Measurements from ENCODE around the gene ZSWIM6. TPM values are rescaled to one million over a fixed set of nuclear protein-coding genes. Genes with fewer than 3 reads are reported as not detected.

The ZSWIM6 gene
- total RNA-seq, 1 experiment from 2014 or later = 6.8 TPM

DNA sequence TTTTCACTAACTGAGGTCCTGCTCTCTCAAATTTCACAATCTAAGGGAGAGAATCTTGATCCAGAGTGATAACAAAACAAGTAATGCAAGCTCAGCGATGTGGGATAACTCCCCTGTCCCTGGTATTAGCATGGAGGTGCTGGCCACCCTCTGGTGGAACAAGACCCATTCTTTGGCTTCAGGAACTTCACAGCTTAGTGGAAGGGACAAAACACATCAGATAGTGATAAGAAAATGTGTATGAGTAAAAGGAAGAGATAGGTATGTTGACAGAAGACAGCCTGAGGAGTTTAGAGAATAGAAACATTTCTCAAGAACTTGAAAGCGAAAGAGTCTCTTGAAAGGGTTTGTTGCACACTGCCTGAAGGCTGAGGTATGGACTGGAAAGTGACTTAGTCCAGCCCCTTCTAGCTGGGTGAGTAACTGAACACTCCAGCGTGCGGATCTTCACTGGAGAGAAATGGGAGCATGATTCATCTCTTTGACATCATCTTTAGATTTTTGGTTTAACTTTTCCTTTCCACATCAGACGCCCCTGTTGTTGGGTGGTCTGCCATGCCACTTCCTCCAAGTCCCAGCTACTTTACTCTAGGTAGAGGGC lies 25.4 kb upstream of the ZSWIM6 start:
- peak; percentile 88 for DNase-seq (ENCODE audit: low read depth)

GRCh38 chr5:61307191-61307590 lies 24.9 kb upstream of the ZSWIM6 start:
- DNase-seq (ENCODE audit: low read depth) = no peak

GRCh38 chr5:61307611-61308010 lies 24.4 kb upstream of the ZSWIM6 start:
- DNase-seq (ENCODE audit: low read depth) = no peak

- DNase-seq (ENCODE audit: low read depth) = peak; percentile 16
Observed at GRCh38 chr5:61308712-61309111, 23.3 kb upstream of the ZSWIM6 start.

- no peak for DNase-seq (ENCODE audit: low read depth)
Observed at GRCh38 chr5:61309115-61309514, 22.9 kb upstream of the ZSWIM6 start.

GRCh38 chr5:61311056-61311610 lies 20.9 kb upstream of the ZSWIM6 start:
- DNase-seq (ENCODE audit: low read depth) = no peak

DNA sequence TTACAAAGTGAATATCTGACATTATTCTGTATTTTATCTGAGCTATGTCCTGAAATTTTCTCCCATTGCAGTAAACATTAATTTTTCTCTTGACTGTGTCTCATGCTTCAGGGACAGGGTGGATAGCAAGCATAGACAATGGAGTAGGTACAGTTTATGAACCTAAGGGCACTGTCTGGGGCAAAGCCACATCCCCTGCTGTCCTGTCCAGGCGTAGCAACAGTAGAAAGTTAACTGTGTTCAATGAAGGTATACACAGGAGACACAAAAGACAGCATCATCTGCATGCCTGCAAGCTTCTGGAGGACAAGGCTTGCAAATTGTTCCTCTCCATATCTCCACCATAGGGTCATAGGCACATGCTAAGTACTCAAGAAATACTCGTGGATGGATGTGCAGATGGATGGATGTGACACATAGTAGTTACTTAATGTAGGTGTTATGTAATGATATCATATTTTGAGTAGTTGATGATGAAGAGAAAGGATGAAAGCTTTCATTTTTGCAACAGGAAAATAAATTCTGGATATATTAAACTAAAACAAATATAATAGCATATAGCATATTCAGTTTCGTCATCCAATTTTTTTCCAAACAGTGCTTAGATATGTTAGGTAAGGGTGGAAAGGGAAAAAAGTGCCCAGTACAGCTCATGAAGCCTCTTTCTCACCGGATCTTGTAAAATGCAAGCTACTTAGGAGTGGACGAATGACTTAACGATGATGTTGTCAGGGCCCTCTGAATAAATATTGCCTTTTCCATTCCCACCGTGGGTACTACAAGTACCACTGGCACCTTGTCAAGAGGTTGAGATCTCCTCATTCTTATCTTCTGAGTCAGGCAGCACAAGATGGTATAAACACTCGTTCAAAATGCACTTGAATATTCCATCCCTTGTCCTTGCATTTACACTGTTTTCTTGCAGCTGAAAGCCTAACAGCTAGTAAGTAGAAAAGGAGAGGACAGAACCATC lies 19.9 kb upstream of the ZSWIM6 start:
- peak; percentile 95 for DNase-seq (ENCODE audit: low read depth)

GRCh38 chr5:61313960-61314681 lies 17.9 kb upstream of the ZSWIM6 start:
- DNase-seq (ENCODE audit: low read depth) = peak; percentile 99

GRCh38 chr5:61318376-61318775 lies 13.7 kb upstream of the ZSWIM6 start:
- DNase-seq (ENCODE audit: low read depth) = no peak

GRCh38 chr5:61319388-61320146 lies 12.5 kb upstream of the ZSWIM6 start:
- DNase-seq (ENCODE audit: low read depth) = no peak

DNA sequence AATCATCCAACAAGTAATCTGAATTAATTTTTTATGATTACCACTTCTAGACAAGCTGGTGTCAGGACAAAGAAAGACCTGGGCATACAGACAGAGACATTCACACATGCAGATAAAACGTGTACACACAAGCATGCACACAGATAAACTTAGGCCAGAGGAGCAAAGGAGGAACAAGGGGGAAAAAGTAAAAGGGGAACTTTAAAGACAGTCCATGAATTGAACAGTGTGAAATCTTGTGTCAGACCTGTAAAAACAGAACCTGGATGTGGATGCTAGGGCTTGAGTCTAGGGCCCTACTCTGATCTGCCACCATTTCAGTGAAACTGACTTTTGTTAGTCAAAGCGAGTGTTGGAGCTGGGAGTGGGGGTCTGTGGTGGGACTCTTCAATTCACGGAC lies 11.2 kb upstream of the ZSWIM6 start:
- DNase-seq (ENCODE audit: low read depth) = no peak

GRCh38 chr5:61321669-61322068 lies 10.4 kb upstream of the ZSWIM6 start:
- DNase-seq (ENCODE audit: low read depth) = no peak

GRCh38 chr5:61322738-61323725 lies 9.0 kb upstream of the ZSWIM6 start:
- peak; percentile 93 for DNase-seq (ENCODE audit: low read depth)

GRCh38 chr5:61327760-61328753 lies 4.0 kb upstream of the ZSWIM6 start:
- DNase-seq (ENCODE audit: low read depth) = peak; percentile 94

- DNase-seq (ENCODE audit: low read depth) = no peak
Observed at GRCh38 chr5:61328791-61329549, 3.1 kb upstream of the ZSWIM6 start.

GRCh38 chr5:61329550-61330128 lies 2.4 kb upstream of the ZSWIM6 start:
- DNase-seq (ENCODE audit: low read depth) = peak; percentile 61

- DNase-seq (ENCODE audit: low read depth) = peak; percentile 53
Observed at GRCh38 chr5:61330341-61330844, 1.7 kb upstream of the ZSWIM6 start.
